Tibial nerve (tissue), 4 donors: ENCODE results near the gene CFAP57.

Experiments
- CTCF ChIP-seq, 5 experiments: fragments of 200-600 bp in 3 of 5; fragments of 450-650 bp in 2 of 5; sonication (generic) in 3 of 5; IDR thresholded peaks; one replicate each; pipeline ENCODE4 v1.5.1; 2016 to 2019; ENCODE audit warnings: antibody characterized with exemption in 5 of 5, mild to moderate bottlenecking in 3 of 5, moderate library complexity in 2 of 5
- EP300 ChIP-seq, 2 donors: sonication (generic); formaldehyde crosslinking; IDR thresholded peaks; one replicate each; pipeline ENCODE4 v1.6.1; 2017; ENCODE audit warnings: antibody characterized with exemption in 2 of 2, mild to moderate bottlenecking in 1 of 2

- TF ChIP-seq EP300 (IDR thresholded peaks at IDR 0.05) (no peak), CTCF (IDR thresholded peaks at IDR 0.05) (no peak)
Measured at GRCh38 chr1:43143441-43143888, 28.7 kb upstream of the CFAP57 start.
